ENCODE results near the gene GPR26.

GPR26 gene

DNA sequence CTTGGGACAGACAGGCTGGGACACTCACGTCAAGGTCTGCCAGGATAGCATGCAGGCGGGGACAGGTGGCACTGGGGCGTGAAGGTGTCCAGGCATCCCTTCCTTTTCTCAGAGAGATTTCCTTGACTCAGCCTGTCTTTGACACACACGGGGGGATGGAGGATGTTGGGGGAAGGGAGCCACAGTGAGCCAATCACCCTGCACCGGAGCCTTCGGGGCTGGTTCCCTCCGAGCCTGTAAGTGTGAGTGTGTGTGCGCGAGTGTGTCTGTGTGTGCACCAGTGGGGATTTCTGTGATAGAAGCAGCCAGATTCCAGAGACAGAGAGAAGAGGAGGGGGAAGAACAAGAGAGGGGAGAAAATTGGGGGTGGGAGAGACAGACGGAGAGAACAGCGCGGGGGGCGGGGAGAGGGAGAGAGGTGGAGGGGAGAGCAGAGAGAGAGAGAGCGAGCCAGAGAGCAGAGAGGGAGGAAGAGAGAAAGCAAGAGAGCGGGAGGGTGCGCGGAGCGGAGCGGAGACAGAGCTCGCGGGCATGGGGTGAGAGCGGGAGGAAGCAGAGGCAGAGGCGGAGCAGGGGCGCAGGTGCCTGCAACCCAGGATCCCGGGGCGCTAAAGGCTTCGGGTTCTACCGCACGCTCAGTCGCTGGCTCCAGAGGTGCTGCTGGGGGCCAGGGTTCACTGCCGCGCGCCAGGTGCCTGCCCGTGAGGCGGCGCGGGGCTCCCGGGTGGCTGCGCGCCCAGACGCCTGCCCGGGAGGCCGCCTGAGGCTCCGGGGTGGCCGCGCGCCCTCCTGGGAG, 466 bp upstream of the GPR26 start:
- Histone ChIP-seq H3K27me3 (ENCODE audit: insufficient read depth, low read depth, severe bottlenecking) (peaks cover 88% of the 10 kb centered on the region), H3K4me3 (ENCODE audit: low read depth, low read length) (no peak overlapping the region), H3K27ac (no peak overlapping the region), H3K9me3 (ENCODE audit: severe bottlenecking) (no peaks in the 10 kb centered on the region), H3K36me3 (no peaks in the 10 kb centered on the region)
- TF ChIP-seq CTCF (IDR thresholded peaks at IDR 0.05; ENCODE audit: low read depth, low read length), result no peak
- no peak for DNase-seq

- Histone ChIP-seq H3K4me3 (ENCODE audit: low read depth, low read length) (no peak overlapping the region), H3K27ac (no peak overlapping the region), H3K27me3 (ENCODE audit: insufficient read depth, low read depth, severe bottlenecking) (peaks cover 96% of the 10 kb centered on the region), H3K36me3 (no peaks in the 10 kb centered on the region), H3K9me3 (ENCODE audit: severe bottlenecking) (no peaks in the 10 kb centered on the region)
- TF ChIP-seq CTCF (IDR thresholded peaks at IDR 0.05; ENCODE audit: low read depth, low read length), result no peak
- DNase-seq, result no peak
Observed at GRCh38 chr10:123669886-123670285, 3.7 kb downstream of the GPR26 start.

- Histone ChIP-seq H3K4me3 (ENCODE audit: low read depth, low read length) (no peak overlapping the region), H3K36me3 (no peaks in the 10 kb centered on the region), H3K27me3 (ENCODE audit: insufficient read depth, low read depth, severe bottlenecking) (peaks cover 97% of the 10 kb centered on the region), H3K27ac (no peak overlapping the region), H3K9me3 (ENCODE audit: severe bottlenecking) (no peaks in the 10 kb centered on the region)
- DNase-seq, result no peak
- TF ChIP-seq CTCF (IDR thresholded peaks at IDR 0.05; ENCODE audit: low read depth, low read length), result no peak
Observed at GRCh38 chr10:123673198-123673597, 7.0 kb downstream of the GPR26 start.

GRCh38 chr10:123674741-123675140, 8.6 kb downstream of the GPR26 start:
- H3K9me3 ChIP-seq (ENCODE audit: severe bottlenecking), result no peaks in the 10 kb centered on the region
- no peak overlapping the region for H3K4me3 ChIP-seq (ENCODE audit: low read depth, low read length)
- no peak overlapping the region for H3K27ac ChIP-seq
- no peaks in the 10 kb centered on the region for H3K36me3 ChIP-seq
- no peak for DNase-seq
- no peak for TF ChIP-seq CTCF (IDR thresholded peaks at IDR 0.05; ENCODE audit: low read depth, low read length)
- peaks cover 99% of the 10 kb centered on the region for H3K27me3 ChIP-seq (ENCODE audit: insufficient read depth, low read depth, severe bottlenecking)

DNA sequence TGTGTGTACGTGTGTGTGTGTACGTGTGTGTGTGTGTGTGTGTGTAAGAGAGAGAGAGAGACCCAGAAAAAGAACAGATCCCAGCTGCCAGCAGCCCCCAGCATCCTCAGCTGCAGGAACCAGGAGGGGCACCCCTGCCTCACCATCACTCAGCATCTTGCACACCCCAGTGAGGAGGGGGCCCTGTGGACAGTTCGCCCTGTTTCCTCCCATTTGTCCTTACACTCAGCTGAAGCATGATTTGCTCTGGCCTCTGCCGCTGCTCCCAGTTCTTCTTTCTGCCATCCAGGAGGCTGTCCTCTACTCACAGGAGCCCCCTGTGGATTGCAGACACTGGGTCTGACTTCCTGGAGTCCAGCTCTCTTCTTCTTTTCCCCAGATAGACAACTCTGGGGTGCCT, 9.7 kb downstream of the GPR26 start:
- no peak for TF ChIP-seq CTCF (IDR thresholded peaks at IDR 0.05; ENCODE audit: low read depth, low read length)
- no peak overlapping the region for H3K4me3 ChIP-seq (ENCODE audit: low read depth, low read length)
- no peaks in the 10 kb centered on the region for H3K9me3 ChIP-seq (ENCODE audit: severe bottlenecking)
- H3K27me3 ChIP-seq (ENCODE audit: insufficient read depth, low read depth, severe bottlenecking), result peaks cover 95% of the 10 kb centered on the region
- no peak overlapping the region for H3K27ac ChIP-seq
- no peaks in the 10 kb centered on the region for H3K36me3 ChIP-seq
- no peak for DNase-seq

DNA sequence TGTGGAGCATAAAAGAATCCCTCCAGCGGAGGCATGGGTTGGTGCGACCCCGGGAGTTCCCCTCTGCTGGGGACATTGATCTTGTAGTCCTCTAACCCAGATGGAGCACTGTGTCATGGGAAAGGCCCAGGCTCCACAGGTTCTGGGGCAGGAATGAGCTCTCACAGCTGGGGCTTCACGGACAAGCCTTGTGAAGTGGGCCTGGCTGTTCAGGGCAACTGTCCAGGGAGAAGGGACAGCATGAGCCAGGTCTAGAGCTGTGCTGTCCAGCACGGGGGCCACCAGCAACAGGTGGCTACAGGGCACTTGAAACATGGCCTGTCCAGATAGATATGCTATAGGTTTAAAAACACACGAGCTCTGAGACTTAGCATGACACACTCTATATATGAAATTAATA, 11.4 kb downstream of the GPR26 start:
- no peaks in the 10 kb centered on the region for H3K36me3 ChIP-seq
- no peak overlapping the region for H3K4me3 ChIP-seq (ENCODE audit: low read depth, low read length)
- peaks cover 95% of the 10 kb centered on the region for H3K27me3 ChIP-seq (ENCODE audit: insufficient read depth, low read depth, severe bottlenecking)
- H3K27ac ChIP-seq, result no peak overlapping the region
- no peak for DNase-seq
- no peaks in the 10 kb centered on the region for H3K9me3 ChIP-seq (ENCODE audit: severe bottlenecking)
- no peak for TF ChIP-seq CTCF (IDR thresholded peaks at IDR 0.05; ENCODE audit: low read depth, low read length)

Data from WERI-Rb-1 (cell line).